ENCODE results near the gene FXYD2. TPM values are rescaled to one million over a fixed set of nuclear protein-coding genes. Genes with fewer than 3 reads are reported as not detected.

FXYD2 gene
- total RNA-seq, 2 experiments from 2014 or later, result 1.7 to 2.1 TPM

DNA sequence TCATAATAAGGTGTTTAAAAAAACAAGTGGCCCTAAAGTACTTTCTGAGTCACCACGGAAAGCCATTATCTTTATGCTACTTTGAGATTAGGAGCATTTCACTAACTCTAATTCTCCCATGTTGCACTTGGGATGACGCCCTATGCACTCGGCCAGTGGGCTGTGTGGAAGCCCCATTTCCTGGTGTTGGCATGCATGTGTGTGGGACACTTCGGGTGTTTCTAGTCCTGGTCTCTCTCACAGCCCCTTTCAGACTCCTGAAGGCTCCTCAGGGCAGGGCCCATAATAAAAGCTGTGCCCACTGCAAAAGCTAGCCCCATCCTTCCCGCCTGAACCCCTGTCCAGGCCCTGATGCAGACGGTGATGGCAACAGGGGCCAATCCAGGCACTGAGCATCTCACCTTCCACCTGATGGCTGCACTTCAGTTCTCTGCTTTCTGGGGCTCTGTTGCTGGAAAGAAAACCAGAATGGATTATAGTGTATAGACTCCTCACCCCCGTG is 14.9 kb upstream of the FXYD2 start:
- Histone ChIP-seq H3K4me3 (ENCODE audit: low read length) (no peak overlapping the region), H3K27ac (ENCODE audit: low read depth in 1 of 2, low read length in 2 of 2) (no peak overlapping the region), H3K27me3 (ENCODE audit: control insufficient read depth in 1 of 2, insufficient read depth in 2 of 2, low read length in 2 of 2) (no peaks in the 10 kb centered on the region), H3K9me3 (ENCODE audit: control insufficient read depth in 1 of 2, insufficient read depth in 1 of 2, low read length in 2 of 2) (no peaks in the 10 kb centered on the region), H3K36me3 (ENCODE audit: insufficient read depth, low read length) (no peaks in the 10 kb centered on the region), H3K4me1 (ENCODE audit: insufficient read depth, low read length) (peaks cover 18% of the 10 kb centered on the region)
- ChIA-PET CTCF (interaction anchor here (1.3 kb wide), 1 partner anchor 22 kb away, joined by 4 read pairs; no protein-coding TSS in a partner anchor), POLR2A (no interaction called here)
- no peaks in the 10 kb centered on the region for H3K27me3 Mint-ChIP-seq
- intact Hi-C loops (cut with DNase I, micrococcal nuclease), result no loop called here
- H3K9me3 Mint-ChIP-seq, result no peaks in the 10 kb centered on the region
- no peak overlapping the region for H3K27ac Mint-ChIP-seq
- H3K4me3 Mint-ChIP-seq, result no peak overlapping the region
- no peaks in the 10 kb centered on the region for H3K4me1 Mint-ChIP-seq (ENCODE audit: low read depth)
- TF ChIP-seq, protein P1, sequence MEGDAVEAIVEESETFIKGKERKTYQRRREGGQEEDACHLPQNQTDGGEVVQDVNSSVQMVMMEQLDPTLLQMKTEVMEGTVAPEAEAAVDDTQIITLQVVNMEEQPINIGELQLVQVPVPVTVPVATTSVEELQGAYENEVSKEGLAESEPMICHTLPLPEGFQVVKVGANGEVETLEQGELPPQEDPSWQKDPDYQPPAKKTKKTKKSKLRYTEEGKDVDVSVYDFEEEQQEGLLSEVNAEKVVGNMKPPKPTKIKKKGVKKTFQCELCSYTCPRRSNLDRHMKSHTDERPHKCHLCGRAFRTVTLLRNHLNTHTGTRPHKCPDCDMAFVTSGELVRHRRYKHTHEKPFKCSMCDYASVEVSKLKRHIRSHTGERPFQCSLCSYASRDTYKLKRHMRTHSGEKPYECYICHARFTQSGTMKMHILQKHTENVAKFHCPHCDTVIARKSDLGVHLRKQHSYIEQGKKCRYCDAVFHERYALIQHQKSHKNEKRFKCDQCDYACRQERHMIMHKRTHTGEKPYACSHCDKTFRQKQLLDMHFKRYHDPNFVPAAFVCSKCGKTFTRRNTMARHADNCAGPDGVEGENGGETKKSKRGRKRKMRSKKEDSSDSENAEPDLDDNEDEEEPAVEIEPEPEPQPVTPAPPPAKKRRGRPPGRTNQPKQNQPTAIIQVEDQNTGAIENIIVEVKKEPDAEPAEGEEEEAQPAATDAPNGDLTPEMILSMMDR (IDR thresholded peaks at IDR 0.05), result no peak
- ATAC-seq (ENCODE audit: poor library complexity) (no peak), DNase-seq (peak in 2 of 14 experiments; percentile 3 to 20)
- H3K36me3 Mint-ChIP-seq (ENCODE audit: low read depth), result no peaks in the 10 kb centered on the region

- Mint-ChIP-seq H3K4me1 (ENCODE audit: low read depth) (no peaks in the 10 kb centered on the region), H3K27me3 (no peaks in the 10 kb centered on the region), H3K27ac (no peak overlapping the region), H3K36me3 (ENCODE audit: low read depth) (no peaks in the 10 kb centered on the region), H3K4me3 (no peak overlapping the region), H3K9me3 (no peaks in the 10 kb centered on the region)
- POLR2A ChIA-PET, result no interaction called here
- no peak overlapping the region for H3K4me3 ChIP-seq (ENCODE audit: low read length)
- H3K36me3 ChIP-seq (ENCODE audit: insufficient read depth, low read length), result no peaks in the 10 kb centered on the region
- DNase-seq (peak in 1 of 14 experiments; percentile 1), ATAC-seq (ENCODE audit: poor library complexity) (no peak)
- H3K27me3 ChIP-seq (ENCODE audit: control insufficient read depth in 1 of 2, insufficient read depth in 2 of 2, low read length in 2 of 2), result no peaks in the 10 kb centered on the region
- intact Hi-C loops (cut with DNase I, micrococcal nuclease), result no loop called here
- CTCF ChIA-PET, result interaction anchor here (1.3 kb wide), 1 partner anchor 22 kb away, joined by 4 read pairs; no protein-coding TSS in a partner anchor
- H3K9me3 ChIP-seq (ENCODE audit: control insufficient read depth in 1 of 2, insufficient read depth in 1 of 2, low read length in 2 of 2), result no peaks in the 10 kb centered on the region
- peaks cover 15% of the 10 kb centered on the region for H3K4me1 ChIP-seq (ENCODE audit: insufficient read depth, low read length)
- H3K27ac ChIP-seq (ENCODE audit: low read depth in 1 of 2, low read length in 2 of 2), result no peak overlapping the region
- TF ChIP-seq, protein P1 (IDR thresholded peaks at IDR 0.05), result no peak
Observed at GRCh38 chr11:117838901-117839300, 14.4 kb upstream of the FXYD2 start.

GRCh38 chr11:117837791-117838190 is 13.2 kb upstream of the FXYD2 start:
- no peaks in the 10 kb centered on the region for H3K4me1 Mint-ChIP-seq (ENCODE audit: low read depth)
- H3K9me3 ChIP-seq (ENCODE audit: control insufficient read depth in 1 of 2, insufficient read depth in 1 of 2, low read length in 2 of 2), result no peaks in the 10 kb centered on the region
- intact Hi-C loops (cut with DNase I, micrococcal nuclease), result no loop called here
- H3K4me1 ChIP-seq (ENCODE audit: insufficient read depth, low read length), result peaks cover 9% of the 10 kb centered on the region
- no peaks in the 10 kb centered on the region for H3K9me3 Mint-ChIP-seq
- H3K27ac ChIP-seq (ENCODE audit: low read depth in 1 of 2, low read length in 2 of 2), result no peak overlapping the region
- CTCF ChIA-PET, result no interaction called here
- no peak overlapping the region for H3K4me3 ChIP-seq (ENCODE audit: low read length)
- POLR2A ChIA-PET, result no interaction called here
- no peaks in the 10 kb centered on the region for H3K27me3 ChIP-seq (ENCODE audit: control insufficient read depth in 1 of 2, insufficient read depth in 2 of 2, low read length in 2 of 2)
- TF ChIP-seq, protein P1 (IDR thresholded peaks at IDR 0.05), result no peak
- H3K36me3 ChIP-seq (ENCODE audit: insufficient read depth, low read length), result no peaks in the 10 kb centered on the region
- no peak overlapping the region for H3K27ac Mint-ChIP-seq
- no peaks in the 10 kb centered on the region for H3K36me3 Mint-ChIP-seq (ENCODE audit: low read depth)
- no peak overlapping the region for H3K4me3 Mint-ChIP-seq
- DNase-seq, result peak in 3 of 14 experiments; percentile 13 to 36 (median 15)
- ATAC-seq (ENCODE audit: poor library complexity), result no peak
- H3K27me3 Mint-ChIP-seq, result no peaks in the 10 kb centered on the region
